ENCODE data around the gene C3orf22. TPM values are rescaled to one million over a fixed set of nuclear protein-coding genes. Genes with fewer than 3 reads are reported as not detected.

Gene C3orf22
- total RNA-seq, 3 donors from 2014 or later (not counting 1 experiment from before 2014, with no cell fraction given) = not detected

DNA sequence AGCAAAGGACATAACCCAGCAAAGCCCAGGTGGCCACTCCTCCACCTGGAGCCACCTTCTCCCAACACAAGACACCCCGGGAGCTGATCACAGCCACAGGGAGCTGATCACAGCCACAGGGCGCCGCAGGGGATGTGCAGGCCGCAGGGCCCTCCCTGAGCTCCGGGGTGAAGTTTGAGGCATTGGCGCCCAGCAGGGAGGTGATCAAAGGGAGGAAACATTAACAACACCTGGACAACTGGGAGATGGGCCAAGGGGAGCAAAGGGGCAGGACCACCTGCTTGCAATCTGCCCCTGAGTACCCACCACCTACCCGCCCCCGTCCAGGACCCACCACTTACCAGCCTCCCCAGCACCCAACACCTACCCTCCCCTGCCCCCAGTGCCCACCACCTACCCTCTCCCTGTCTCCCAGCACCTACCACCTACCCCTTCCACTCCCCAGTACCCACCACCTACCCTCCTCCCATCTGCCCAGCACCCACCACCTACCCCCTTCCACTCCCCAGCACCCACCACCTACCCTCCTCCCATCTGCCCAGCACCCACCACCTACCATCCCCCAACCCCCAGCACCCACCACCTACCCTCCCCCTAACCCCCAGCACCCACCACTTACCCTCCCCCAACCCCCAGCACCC, 43.5 kb downstream of the C3orf22 start:
- Histone ChIP-seq H3K36me3 (ENCODE audit: control insufficient read depth, insufficient read depth, low read length) (no peaks in the 10 kb centered on the region), H3K27ac (ENCODE audit: low read length) (no peak overlapping the region), H3K4me3 (ENCODE audit: low read length) (no peak overlapping the region), H3K27me3 (ENCODE audit: control insufficient read depth, insufficient read depth, low read length) (no peaks in the 10 kb centered on the region), H3K4me1 (ENCODE audit: control insufficient read depth, insufficient read depth, low read length) (no peaks in the 10 kb centered on the region), H3K9me3 (ENCODE audit: control insufficient read depth, insufficient read depth, low read length) (no peaks in the 10 kb centered on the region)
- no peak for TF ChIP-seq CTCF (IDR thresholded peaks at IDR 0.05)
- H3K27me3 Mint-ChIP-seq (ENCODE audit: low read depth in 2 of 2) = peaks cover 0 to 2% of the 10 kb centered on the region in 2 donors
- H3K4me3 Mint-ChIP-seq = no peak overlapping the region
- H3K9me3 Mint-ChIP-seq = no peaks in the 10 kb centered on the region
- intact Hi-C loops (cut with micrococcal nuclease) = no loop called here
- ATAC-seq = no peak
- DNase-seq = no peak
- no peaks in the 10 kb centered on the region for H3K4me1 Mint-ChIP-seq
- no peak overlapping the region for H3K27ac Mint-ChIP-seq
- 94% methylated on average over 8 of the region's 8 CpGs for WGBS (ENCODE audit: insufficient coverage)
- no peaks in the 10 kb centered on the region for H3K36me3 Mint-ChIP-seq

DNA sequence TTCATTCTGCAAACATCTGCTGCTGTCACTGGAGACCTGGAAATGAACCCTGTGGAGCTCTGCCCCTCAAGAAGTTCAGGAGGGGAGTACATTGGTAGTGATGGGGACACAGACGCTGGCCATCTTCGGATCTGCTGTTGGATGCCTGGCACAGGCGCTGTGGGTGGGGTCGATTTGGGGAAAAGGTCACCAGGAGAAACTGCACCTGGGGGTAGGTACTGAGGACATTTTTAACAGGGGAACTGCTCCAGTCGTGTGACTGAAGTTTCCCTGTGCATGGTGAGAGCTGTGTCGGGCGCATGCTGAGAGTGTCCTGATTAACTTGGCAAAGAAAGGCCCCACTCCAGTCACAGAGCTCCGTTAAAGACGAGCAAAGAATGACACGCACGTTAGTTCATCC, 44.6 kb downstream of the C3orf22 start:
- Mint-ChIP-seq H3K9me3 (no peaks in the 10 kb centered on the region), H3K4me3 (no peak overlapping the region), H3K27ac (no peak overlapping the region), H3K36me3 (no peaks in the 10 kb centered on the region), H3K4me1 (no peaks in the 10 kb centered on the region), H3K27me3 (ENCODE audit: low read depth in 2 of 2) (no peaks in the 10 kb centered on the region)
- 93% methylated on average over 11 of the region's 11 CpGs for WGBS (ENCODE audit: insufficient coverage)
- H3K4me3 ChIP-seq (ENCODE audit: low read length) = no peak overlapping the region
- DNase-seq (no peak), ATAC-seq (no peak)
- TF ChIP-seq CTCF (IDR thresholded peaks at IDR 0.05) = no peak
- H3K27me3 ChIP-seq (ENCODE audit: control insufficient read depth, insufficient read depth, low read length) = no peaks in the 10 kb centered on the region
- no peaks in the 10 kb centered on the region for H3K36me3 ChIP-seq (ENCODE audit: control insufficient read depth, insufficient read depth, low read length)
- intact Hi-C loops (cut with micrococcal nuclease) = no loop called here
- no peaks in the 10 kb centered on the region for H3K4me1 ChIP-seq (ENCODE audit: control insufficient read depth, insufficient read depth, low read length)
- no peaks in the 10 kb centered on the region for H3K9me3 ChIP-seq (ENCODE audit: control insufficient read depth, insufficient read depth, low read length)
- H3K27ac ChIP-seq (ENCODE audit: low read length) = no peak overlapping the region

DNA sequence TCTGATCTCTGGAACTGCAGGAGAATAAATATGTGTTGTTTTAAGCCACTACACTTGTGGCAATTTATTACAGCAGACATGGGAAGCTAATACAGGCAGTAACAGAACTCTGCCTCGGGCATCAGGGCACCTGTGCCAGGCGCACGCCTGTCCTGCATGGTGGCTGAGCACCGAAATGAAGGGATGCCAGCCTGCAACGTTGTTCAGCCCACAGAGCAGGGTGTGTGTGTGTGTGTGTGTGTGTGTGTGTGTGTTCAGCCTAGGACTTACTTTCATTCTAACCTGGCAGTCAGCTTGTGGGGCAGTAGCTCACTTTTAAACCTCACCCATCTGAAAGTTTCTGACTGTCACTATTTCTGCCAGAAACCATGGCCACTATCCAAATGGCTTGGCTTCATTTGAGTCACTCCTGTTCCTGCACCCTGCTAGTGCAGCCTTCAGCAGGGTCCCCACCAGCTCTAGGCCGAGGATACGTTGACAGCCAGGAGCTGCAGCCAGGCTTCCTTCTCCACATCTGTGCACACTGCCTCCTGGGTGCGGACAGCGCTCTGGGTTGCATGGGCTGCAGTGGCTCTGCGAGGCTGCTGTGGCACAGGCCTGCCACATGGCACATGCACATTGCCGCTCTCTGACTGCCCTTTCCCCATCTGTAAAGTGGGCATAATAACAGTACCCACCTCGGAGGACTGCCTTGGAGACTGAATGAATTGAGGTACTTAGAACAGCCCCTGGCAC, 45.6 kb downstream of the C3orf22 start:
- no peaks in the 10 kb centered on the region for H3K36me3 Mint-ChIP-seq
- no peak for TF ChIP-seq CTCF (IDR thresholded peaks at IDR 0.05)
- Histone ChIP-seq H3K4me1 (ENCODE audit: control insufficient read depth, insufficient read depth, low read length) (no peaks in the 10 kb centered on the region), H3K4me3 (ENCODE audit: low read length) (no peak overlapping the region), H3K27me3 (ENCODE audit: control insufficient read depth, insufficient read depth, low read length) (no peaks in the 10 kb centered on the region), H3K36me3 (ENCODE audit: control insufficient read depth, insufficient read depth, low read length) (no peaks in the 10 kb centered on the region), H3K9me3 (ENCODE audit: control insufficient read depth, insufficient read depth, low read length) (no peaks in the 10 kb centered on the region), H3K27ac (ENCODE audit: low read length) (no peak overlapping the region)
- no peaks in the 10 kb centered on the region for H3K27me3 Mint-ChIP-seq (ENCODE audit: low read depth in 2 of 2)
- intact Hi-C loops (cut with micrococcal nuclease) = no loop called here
- no peaks in the 10 kb centered on the region for H3K4me1 Mint-ChIP-seq
- 81% methylated on average over 12 of the region's 12 CpGs for WGBS (ENCODE audit: insufficient coverage)
- H3K4me3 Mint-ChIP-seq = no peak overlapping the region
- DNase-seq = no peak
- no peaks in the 10 kb centered on the region for H3K9me3 Mint-ChIP-seq
- no peak for ATAC-seq
- H3K27ac Mint-ChIP-seq = no peak overlapping the region
